ENCODE measurements around the gene LAP3. TPM values are rescaled to one million over a fixed set of nuclear protein-coding genes. Genes with fewer than 3 reads are reported as not detected.
"Not testable (repeated sequence)": the region's sequence is repeated elsewhere in the genome, so short reads cannot be mapped to it uniquely, and the experiment has no call there.

LAP3 gene
- 100 to 1,000 TPM; 101 to 106 (median 104) TPM for total RNA-seq

- ATAC-seq: peak; percentile 91 to 93
- H3K36me3 Mint-ChIP-seq (ENCODE audit: insufficient read depth): peaks cover 17% of the 10 kb centered on the region
- peak within 1 kb of the TSS; percentile 91 for H3K4me3 Mint-ChIP-seq
- DNase-seq: peak; percentile 99
- H3K4me1 Mint-ChIP-seq (ENCODE audit: low read depth): peaks cover 23% of the 10 kb centered on the region
- H3K9me3 Mint-ChIP-seq: no peaks in the 10 kb centered on the region
- H3K27me3 Mint-ChIP-seq (ENCODE audit: low read depth): no peaks in the 10 kb centered on the region
Measured at GRCh38 chr4:17576932-17577664, at the start of gene LAP3. Gene LAP3, plus strand, starts transcription at chr4:17577198. Its CDS starts 268 bp downstream, at chr4:17577466.

GRCh38 chr4:17528551-17529165, 48.3 kb upstream of the LAP3 start:
- no peaks in the 10 kb centered on the region for H3K36me3 Mint-ChIP-seq (ENCODE audit: insufficient read depth)
- H3K4me3 Mint-ChIP-seq: no peak overlapping the region
- H3K27me3 Mint-ChIP-seq (ENCODE audit: low read depth): peaks cover 29% of the 10 kb centered on the region
- ATAC-seq (no peak), DNase-seq (no peak)
- no peaks in the 10 kb centered on the region for H3K4me1 Mint-ChIP-seq (ENCODE audit: low read depth)
- H3K9me3 Mint-ChIP-seq: no peaks in the 10 kb centered on the region

GRCh38 chr4:17531538-17532285, 45.3 kb upstream of the LAP3 start:
- ATAC-seq (no peak), DNase-seq (no peak)
- Mint-ChIP-seq H3K4me3 (no peak overlapping the region), H3K27me3 (ENCODE audit: low read depth) (peaks cover 20% of the 10 kb centered on the region), H3K9me3 (no peaks in the 10 kb centered on the region), H3K36me3 (ENCODE audit: insufficient read depth) (no peaks in the 10 kb centered on the region), H3K4me1 (ENCODE audit: low read depth) (no peaks in the 10 kb centered on the region)

GRCh38 chr4:17534705-17535104, 42.3 kb upstream of the LAP3 start:
- Mint-ChIP-seq H3K9me3 (no peaks in the 10 kb centered on the region), H3K4me3 (no peak overlapping the region), H3K27me3 (ENCODE audit: low read depth) (peaks cover 4% of the 10 kb centered on the region), H3K4me1 (ENCODE audit: low read depth) (no peaks in the 10 kb centered on the region), H3K36me3 (ENCODE audit: insufficient read depth) (no peaks in the 10 kb centered on the region)
- no peak for DNase-seq
- ATAC-seq: no peak

GRCh38 chr4:17535242-17535641, 41.8 kb upstream of the LAP3 start:
- Mint-ChIP-seq H3K9me3 (no peaks in the 10 kb centered on the region), H3K36me3 (ENCODE audit: insufficient read depth) (no peaks in the 10 kb centered on the region), H3K27me3 (ENCODE audit: low read depth) (peaks cover 7% of the 10 kb centered on the region), H3K4me1 (ENCODE audit: low read depth) (no peaks in the 10 kb centered on the region), H3K4me3 (no peak overlapping the region)
- no peak for ATAC-seq
- DNase-seq: no peak

GRCh38 chr4:17535906-17536305, 41.1 kb upstream of the LAP3 start:
- Mint-ChIP-seq H3K4me1 (ENCODE audit: low read depth) (no peaks in the 10 kb centered on the region), H3K9me3 (no peaks in the 10 kb centered on the region), H3K27me3 (ENCODE audit: low read depth) (peaks cover 9% of the 10 kb centered on the region), H3K36me3 (ENCODE audit: insufficient read depth) (no peaks in the 10 kb centered on the region), H3K4me3 (no peak overlapping the region)
- ATAC-seq (no peak), DNase-seq (no peak)

- H3K27me3 Mint-ChIP-seq (ENCODE audit: low read depth); H3K4me3 Mint-ChIP-seq; H3K36me3 Mint-ChIP-seq (ENCODE audit: insufficient read depth); H3K9me3 Mint-ChIP-seq; DNase-seq; H3K4me1 Mint-ChIP-seq (ENCODE audit: low read depth); ATAC-seq: not testable (repeated sequence)
Measured at GRCh38 chr4:17537060-17537459, 39.9 kb upstream of the LAP3 start.

- Mint-ChIP-seq H3K27me3 (ENCODE audit: low read depth) (peaks cover 20% of the 10 kb centered on the region), H3K9me3 (no peaks in the 10 kb centered on the region), H3K4me1 (ENCODE audit: low read depth) (no peaks in the 10 kb centered on the region), H3K36me3 (ENCODE audit: insufficient read depth) (no peaks in the 10 kb centered on the region), H3K4me3 (no peak overlapping the region)
- DNase-seq (no peak), ATAC-seq (no peak)
Measured at GRCh38 chr4:17544205-17544604, 32.8 kb upstream of the LAP3 start.

GRCh38 chr4:17544831-17545234, 32.2 kb upstream of the LAP3 start:
- ATAC-seq (no peak), DNase-seq (no peak)
- H3K4me3 Mint-ChIP-seq: no peak overlapping the region
- peaks cover 20% of the 10 kb centered on the region for H3K27me3 Mint-ChIP-seq (ENCODE audit: low read depth)
- H3K36me3 Mint-ChIP-seq (ENCODE audit: insufficient read depth): no peaks in the 10 kb centered on the region
- H3K9me3 Mint-ChIP-seq: no peaks in the 10 kb centered on the region
- H3K4me1 Mint-ChIP-seq (ENCODE audit: low read depth): no peaks in the 10 kb centered on the region

GRCh38 chr4:17545374-17546140, 31.4 kb upstream of the LAP3 start:
- DNase-seq (no peak), ATAC-seq (no peak)
- no peaks in the 10 kb centered on the region for H3K36me3 Mint-ChIP-seq (ENCODE audit: insufficient read depth)
- H3K27me3 Mint-ChIP-seq (ENCODE audit: low read depth): peaks cover 17% of the 10 kb centered on the region
- H3K4me1 Mint-ChIP-seq (ENCODE audit: low read depth): no peaks in the 10 kb centered on the region
- H3K9me3 Mint-ChIP-seq: no peaks in the 10 kb centered on the region
- no peak overlapping the region for H3K4me3 Mint-ChIP-seq

- no peaks in the 10 kb centered on the region for H3K4me1 Mint-ChIP-seq (ENCODE audit: low read depth)
- H3K36me3 Mint-ChIP-seq (ENCODE audit: insufficient read depth): no peaks in the 10 kb centered on the region
- ATAC-seq (no peak), DNase-seq (no peak)
- peaks cover 17% of the 10 kb centered on the region for H3K27me3 Mint-ChIP-seq (ENCODE audit: low read depth)
- H3K9me3 Mint-ChIP-seq: no peaks in the 10 kb centered on the region
- H3K4me3 Mint-ChIP-seq: no peak overlapping the region
Measured at GRCh38 chr4:17546222-17546621, 30.8 kb upstream of the LAP3 start.

- ATAC-seq (no peak), DNase-seq (no peak)
- no peaks in the 10 kb centered on the region for H3K36me3 Mint-ChIP-seq (ENCODE audit: insufficient read depth)
- no peaks in the 10 kb centered on the region for H3K4me1 Mint-ChIP-seq (ENCODE audit: low read depth)
- peaks cover 17% of the 10 kb centered on the region for H3K27me3 Mint-ChIP-seq (ENCODE audit: low read depth)
- H3K4me3 Mint-ChIP-seq: no peak overlapping the region
- H3K9me3 Mint-ChIP-seq: no peaks in the 10 kb centered on the region
Measured at GRCh38 chr4:17546678-17547077, 30.3 kb upstream of the LAP3 start.

GRCh38 chr4:17550549-17550948, 26.4 kb upstream of the LAP3 start:
- ATAC-seq (no peak), DNase-seq (no peak)
- H3K36me3 Mint-ChIP-seq (ENCODE audit: insufficient read depth): no peaks in the 10 kb centered on the region
- peaks cover 8% of the 10 kb centered on the region for H3K27me3 Mint-ChIP-seq (ENCODE audit: low read depth)
- H3K9me3 Mint-ChIP-seq: no peaks in the 10 kb centered on the region
- no peak overlapping the region for H3K4me3 Mint-ChIP-seq
- H3K4me1 Mint-ChIP-seq (ENCODE audit: low read depth): no peaks in the 10 kb centered on the region

- no peak overlapping the region for H3K4me3 Mint-ChIP-seq
- ATAC-seq: no peak
- no peaks in the 10 kb centered on the region for H3K36me3 Mint-ChIP-seq (ENCODE audit: insufficient read depth)
Measured at GRCh38 chr4:17552427-17552826, 24.6 kb upstream of the LAP3 start.

More at GRCh38 chr4:17552427-17552826, 24.6 kb upstream of the LAP3 start:
- Mint-ChIP-seq H3K9me3 (no peaks in the 10 kb centered on the region), H3K27me3 (ENCODE audit: low read depth) (peaks cover 13% of the 10 kb centered on the region), H3K4me1 (ENCODE audit: low read depth) (no peaks in the 10 kb centered on the region)
- no peak for DNase-seq

Measured in activated T-cell treated with anti-CD3 and anti-CD28 coated beads, Interleukin-2, amount 50 U/mL, for 4 hours (primary cell).